ENCODE results near the gene KCNQ1.
"Not testable (repeated sequence)": the region's sequence is repeated elsewhere in the genome, so short reads cannot be mapped to it uniquely, and the experiment has no call there.

Gene KCNQ1

DNA sequence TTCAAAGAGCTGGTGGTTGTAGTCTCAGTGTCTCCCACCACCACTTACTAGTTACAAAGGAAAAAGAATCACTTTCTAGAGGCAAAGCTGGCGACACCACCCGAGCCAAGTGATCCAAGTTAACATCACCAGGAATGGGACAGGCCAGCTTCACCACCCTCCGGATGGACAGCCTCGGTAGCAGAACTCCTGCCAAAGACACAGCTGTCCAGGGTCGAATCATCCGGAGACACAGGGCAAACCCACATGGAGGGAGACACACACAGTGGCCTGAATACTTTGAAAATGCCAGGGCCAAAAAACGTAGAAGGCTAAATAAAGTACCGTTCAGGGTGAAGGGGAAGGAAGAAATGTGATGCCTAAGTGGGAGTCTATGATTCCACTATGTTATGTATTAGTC is 33.1 kb downstream of the KCNQ1 start:
- DNase-seq: no peak

DNA sequence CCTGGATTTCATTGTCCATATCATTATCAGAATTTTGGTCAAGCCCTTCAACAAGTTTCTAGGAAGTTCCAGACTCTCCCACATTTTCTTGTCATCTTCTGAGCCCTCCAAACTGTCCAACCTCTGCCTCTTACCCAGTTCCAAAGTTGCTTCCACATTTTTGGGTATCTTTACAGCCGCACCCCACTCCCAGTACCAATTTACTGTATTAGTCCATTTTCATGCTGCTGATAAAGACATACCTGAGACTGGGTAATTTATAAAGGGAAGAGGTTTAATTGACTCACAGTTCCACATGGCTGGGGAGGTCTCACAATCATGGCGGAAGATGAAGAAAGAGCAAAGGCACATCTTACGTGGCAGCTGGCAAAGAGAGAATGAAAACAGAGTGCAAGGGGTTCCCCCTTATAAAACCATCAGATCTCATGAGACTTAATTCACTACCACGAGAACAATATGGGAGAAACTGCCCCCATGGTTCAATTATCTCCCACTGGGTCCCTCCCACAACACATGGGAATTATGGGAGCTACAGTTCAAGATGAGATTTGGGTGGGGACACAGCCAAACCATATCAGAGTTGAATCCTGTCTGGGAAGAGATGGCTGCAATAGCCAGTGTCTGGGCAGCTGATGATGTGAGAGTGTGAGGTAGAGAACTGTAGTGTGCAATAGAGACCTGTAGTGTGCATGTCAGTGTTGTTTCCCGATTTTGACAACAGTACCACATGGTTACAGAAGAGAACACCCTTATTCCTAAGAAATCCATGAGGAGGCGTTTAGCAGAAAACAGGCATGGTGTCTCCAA is 35.5 kb downstream of the KCNQ1 start:
- not testable (repeated sequence) for DNase-seq

DNA sequence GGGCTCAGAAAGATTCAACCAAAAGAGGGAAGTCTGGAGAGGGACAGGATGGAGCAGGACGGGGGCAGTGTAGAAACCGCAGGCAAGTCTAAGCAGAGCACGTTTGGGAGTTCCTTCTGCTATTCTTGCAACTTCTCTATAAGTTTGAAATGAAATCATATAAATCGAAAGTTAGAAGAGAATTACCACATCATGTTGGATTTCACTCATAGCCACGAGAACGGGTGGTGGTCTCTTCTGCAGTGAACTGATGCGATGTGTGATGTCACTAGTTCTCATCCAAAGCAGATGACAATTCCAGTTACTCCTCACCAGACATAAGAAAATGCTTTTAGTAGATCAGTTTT is 36.0 kb downstream of the KCNQ1 start:
- DNase-seq: no peak

DNA sequence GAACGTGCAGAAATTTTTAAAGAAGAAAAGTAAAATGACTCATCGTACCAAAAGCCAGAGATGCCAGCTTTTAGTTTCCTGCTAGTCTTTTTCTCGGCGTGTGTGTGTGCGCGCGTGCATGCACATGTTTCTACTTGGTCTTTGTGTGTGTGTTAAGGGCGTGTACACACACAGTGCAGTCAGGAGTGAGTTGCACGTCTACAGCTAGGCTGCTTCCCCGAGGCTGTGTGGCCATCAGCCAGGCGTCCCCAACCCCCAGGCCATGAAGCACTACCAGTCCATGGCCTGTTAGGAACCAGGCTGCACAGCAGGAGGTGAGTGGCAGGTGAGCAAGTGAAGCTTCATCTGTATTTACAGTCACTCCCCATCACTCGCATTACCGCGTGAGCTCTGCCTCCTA is 36.4 kb downstream of the KCNQ1 start:
- DNase-seq: peak; percentile 90

DNA sequence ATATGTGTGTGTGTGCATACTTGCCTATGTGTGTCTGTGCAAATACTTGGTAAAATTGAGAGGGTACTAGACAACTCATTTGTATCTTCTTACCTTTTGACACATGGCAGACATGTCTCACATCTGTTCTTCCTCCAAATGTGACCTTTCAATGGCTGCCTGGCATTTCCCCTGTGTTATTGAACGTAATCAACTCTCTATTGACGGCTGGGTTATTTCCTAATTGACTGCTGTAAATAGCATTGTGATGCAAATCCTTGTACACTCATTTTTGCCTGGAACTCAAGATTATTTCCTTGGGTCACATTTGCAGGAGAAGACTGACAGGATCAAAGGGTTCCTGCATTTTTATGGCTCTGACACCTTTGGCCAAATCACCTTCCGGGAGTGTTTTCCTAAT is 37.4 kb downstream of the KCNQ1 start:
- DNase-seq: no peak

DNA sequence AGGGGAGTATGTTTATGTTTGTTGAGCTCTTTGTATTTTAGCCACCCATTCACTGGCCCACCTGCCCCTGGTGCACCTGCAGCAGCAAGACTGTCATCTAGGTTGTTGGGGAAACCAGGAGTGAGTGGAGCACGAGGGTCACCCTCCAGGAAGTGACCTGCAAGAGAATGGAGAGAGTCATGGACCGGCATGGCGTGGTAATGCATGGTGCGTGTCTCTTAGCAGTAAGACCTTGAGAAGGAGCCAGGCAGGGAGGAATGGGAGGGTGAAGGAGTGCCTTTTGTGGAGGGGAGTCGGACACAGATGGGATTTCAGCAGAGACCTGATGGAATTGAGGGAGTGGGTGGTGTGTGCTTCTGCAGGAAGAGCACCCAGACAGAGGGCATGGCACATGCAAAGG is 37.9 kb downstream of the KCNQ1 start:
- DNase-seq: peak; percentile 94

DNA sequence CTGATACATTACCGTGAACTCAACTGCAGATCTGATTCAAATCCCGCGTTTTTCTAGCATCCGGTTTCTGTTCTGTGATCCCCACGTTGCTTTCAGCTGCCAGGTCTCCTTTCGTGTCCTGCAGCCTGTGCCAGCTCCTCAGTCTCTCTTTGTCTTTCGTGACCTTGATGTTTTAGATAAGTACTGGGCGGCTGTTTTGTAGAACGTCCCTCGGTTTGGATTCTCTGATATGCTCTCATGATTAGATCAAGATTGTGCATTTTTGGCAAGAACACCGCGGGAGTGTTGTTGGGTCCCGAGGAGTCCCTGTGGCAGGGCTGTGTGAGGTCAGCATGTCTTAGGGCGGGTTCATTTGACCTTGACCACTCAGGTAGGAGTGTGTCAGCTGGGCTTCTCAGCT is 38.6 kb downstream of the KCNQ1 start:
- peak; percentile 68 for DNase-seq

DNA sequence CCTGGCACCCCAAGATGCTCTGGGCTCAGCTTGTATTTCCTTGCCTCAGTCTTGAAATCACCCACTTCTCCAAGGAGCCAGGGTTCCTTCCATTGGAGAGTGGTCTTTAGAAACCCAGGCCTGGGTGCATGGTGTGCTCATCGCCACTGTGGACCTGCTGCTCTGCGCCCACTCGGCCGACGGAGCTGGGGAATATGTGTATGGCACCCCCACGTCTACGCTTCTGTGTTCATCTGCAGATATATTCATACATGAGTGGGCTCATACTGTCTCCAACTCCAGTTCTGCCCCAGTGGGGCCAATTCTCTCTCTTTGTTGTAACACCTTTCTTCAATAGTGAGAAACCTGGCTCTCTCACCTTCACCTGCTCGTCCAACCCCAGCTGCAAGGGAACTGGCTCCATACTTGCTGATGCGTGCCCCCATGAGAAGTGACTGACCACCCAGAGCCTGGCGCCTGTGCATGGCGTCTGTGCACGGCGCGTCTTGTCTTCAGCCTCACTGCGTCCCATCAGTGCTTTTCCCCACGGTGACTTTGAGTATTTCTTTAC is 39.8 kb downstream of the KCNQ1 start:
- DNase-seq: no peak

DNA sequence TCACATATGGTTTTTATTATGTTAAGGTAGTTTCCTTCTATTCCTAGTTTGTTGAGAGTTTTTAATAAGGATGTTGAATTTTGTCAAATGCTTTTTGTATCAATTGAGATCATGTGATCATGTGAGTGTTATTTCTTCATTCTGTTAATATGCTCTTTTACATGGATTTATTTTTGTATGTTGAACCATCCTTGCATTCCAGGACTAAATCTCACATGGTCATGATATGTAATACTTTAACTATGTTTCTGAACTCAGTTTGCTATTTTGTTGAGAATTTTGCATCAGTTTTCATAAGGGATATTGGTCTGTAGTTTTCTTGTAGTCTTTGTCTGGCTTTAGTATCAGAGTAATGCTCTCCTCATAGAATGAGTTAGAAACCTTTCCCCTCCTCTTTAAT is 43.2 kb downstream of the KCNQ1 start:
- DNase-seq: no peak

DNA sequence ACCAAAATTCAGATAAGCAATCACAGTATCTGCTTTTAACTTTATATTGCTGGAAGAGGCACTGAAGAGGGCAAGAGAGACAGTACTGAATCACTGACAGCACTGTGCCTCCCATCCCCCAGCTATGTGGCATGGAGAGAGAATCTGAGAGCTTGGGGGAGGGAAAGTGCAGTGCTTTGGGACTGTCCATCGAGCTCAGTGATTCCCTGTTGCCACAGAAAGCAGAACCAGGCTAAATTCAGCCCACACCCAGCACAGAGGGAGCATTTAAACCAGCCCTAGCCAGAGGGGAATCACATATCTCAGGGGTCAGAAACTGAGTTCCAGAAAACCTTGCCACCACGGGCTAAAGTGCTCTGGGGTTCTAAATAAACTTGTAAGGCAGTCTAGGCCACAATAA is 44.3 kb downstream of the KCNQ1 start:
- DNase-seq: no peak

DNA sequence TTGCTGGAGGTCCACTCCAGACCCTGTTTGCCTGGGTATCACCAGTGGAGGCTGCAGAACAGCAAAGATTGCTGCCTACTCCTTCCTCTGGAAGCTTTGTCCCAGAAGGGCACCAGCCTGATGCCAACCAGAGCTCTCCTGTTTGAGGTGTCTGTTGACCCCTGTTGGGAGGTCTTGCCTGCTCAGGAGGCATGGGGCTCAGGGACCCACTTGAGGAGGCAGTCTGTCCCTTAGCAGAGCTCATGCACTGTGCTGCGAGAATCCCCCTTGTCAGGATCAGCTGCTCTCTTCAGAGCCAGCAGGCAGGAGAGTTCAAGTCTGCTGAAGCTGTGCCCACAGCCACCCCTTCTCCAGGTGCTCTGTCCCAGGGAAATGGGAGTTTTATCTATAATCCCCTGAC is 53.1 kb downstream of the KCNQ1 start:
- not testable (repeated sequence) for DNase-seq

DNA sequence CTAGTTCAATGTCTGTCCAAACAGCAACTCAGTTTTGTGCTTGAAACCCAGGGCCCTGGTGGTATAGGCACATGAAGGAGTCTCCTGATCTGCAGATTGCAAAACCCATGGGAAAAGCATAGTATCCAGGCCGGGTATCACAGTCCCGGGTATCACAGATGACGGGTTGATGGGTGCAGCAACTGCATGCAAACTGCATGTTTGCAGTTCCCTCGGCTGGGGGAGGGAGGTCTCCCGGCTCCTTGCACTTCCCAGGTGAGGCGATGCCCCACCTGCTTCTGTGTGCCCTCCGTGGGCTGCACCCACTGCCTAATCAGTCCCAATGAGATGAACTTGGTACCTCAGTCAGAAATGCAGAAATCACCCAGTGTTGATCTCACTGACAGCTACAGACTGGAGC is 53.9 kb downstream of the KCNQ1 start:
- DNase-seq: no peak

DNA sequence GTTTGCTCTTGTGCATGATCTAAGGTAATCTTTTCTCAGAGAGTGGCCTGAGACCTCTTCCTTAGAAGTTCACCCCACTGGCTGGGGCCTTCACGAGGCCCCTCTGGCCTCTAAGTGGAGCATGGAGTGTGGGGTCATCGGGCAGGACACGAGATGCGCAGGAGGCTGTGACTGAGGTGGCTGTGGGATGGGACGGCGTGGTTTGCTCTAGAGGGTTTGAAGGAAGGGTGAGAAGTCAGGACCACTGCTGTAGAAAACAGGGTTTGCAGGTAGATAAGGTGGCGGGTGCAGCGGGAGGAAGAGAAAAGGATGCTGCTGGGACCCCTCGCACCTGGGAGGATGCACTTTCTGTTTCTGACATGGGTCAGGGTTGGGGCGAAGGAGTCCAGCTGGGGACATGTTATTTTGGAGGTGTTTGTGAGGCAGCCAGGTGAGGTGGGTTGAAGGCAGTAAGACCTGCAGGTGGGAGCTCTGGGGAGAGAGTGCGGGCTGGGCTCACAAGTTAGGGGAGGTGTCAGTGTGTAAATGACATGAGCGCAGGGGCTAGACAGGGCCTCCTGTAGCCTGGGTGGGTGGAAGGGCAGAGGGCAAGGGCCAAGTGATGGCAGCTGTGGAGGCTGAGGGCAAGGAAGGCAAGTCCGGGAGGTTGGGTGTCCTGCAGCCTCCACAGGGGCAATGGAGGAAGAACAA is 62.5 kb downstream of the KCNQ1 start:
- DNase-seq: no peak

DNA sequence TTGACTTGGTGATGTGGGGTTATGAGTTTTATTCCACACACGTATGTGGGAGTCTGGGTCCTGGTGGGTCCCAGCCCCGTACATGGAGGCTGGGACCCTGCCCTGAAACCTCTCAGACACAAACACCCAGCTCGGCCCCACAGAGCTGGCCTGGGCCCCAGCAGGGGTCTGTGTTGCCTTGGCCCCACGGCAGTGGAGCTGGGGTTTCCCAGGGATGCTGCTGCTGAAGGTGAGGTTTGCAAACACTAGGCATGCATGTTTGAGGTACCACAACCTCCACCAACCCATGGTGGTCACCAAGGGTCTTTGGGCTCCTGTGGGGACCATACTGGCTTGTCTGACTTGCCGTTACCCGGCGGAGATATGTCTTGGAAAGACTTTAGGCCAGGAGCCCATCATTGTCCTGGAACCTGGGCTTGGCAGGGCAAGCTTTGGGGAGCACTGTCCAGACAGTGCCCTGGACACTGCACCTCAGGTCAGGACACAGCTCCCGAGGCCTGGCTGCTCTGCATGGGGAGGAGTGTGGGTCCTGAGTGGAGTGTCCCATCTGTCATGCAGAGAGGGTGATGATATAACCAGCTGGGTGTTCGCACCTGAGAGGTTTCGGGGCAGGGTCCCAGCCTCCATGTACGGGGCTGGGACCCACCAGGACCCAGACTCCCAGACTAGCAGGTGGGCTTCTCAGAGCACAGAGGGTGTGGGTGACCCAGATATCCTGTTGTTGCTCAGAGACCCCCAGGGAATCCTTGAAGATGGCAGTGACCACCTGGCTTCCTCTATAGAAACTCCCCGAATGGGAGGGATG is 63.3 kb downstream of the KCNQ1 start:
- DNase-seq: no peak

DNA sequence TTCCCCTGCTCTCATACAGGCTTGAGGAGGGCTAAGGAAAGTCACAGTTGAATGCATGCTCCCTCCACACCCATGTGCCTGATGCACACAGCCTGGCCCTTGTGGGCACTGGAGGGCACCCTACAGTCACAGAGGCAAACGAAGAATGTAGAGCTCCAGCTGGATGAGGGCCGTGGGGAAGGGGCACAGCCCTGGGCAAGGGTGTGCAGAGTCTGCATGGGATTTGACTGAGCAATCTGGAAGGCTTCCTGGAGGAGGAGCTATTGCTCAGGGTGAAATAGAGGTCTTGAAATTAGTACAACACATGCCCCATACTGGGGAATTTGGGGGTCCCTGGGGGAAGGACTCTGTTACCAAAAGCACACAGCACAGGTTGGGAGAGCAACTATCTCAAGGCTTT is 64.0 kb downstream of the KCNQ1 start:
- DNase-seq: no peak

DNA sequence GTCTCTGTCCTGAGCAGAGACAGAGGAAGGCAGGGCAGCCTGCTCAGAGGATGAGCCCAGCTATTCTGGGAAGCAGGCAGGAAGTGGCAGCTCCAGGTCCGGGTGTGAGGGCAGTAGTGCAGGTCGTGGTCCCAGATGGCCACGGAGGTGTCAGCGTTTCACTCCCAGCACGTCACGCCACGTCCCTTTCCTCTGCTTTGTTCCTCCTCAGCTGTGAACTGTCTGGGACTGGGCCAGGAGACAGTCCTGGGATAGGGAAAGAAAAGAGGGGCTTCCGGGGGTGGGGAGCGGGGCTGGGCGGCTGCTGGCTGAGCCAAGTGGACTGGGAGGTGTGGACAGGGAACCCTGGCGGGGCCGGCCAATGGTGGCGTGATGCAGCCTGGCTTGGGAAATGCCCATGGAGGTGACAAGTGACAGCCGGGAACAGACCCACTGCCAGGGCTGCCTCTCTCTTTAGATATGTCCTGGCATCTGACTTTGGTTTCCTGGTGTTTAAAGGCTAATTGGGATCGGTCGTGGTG is 64.7 kb downstream of the KCNQ1 start:
- DNase-seq: no peak

DNA sequence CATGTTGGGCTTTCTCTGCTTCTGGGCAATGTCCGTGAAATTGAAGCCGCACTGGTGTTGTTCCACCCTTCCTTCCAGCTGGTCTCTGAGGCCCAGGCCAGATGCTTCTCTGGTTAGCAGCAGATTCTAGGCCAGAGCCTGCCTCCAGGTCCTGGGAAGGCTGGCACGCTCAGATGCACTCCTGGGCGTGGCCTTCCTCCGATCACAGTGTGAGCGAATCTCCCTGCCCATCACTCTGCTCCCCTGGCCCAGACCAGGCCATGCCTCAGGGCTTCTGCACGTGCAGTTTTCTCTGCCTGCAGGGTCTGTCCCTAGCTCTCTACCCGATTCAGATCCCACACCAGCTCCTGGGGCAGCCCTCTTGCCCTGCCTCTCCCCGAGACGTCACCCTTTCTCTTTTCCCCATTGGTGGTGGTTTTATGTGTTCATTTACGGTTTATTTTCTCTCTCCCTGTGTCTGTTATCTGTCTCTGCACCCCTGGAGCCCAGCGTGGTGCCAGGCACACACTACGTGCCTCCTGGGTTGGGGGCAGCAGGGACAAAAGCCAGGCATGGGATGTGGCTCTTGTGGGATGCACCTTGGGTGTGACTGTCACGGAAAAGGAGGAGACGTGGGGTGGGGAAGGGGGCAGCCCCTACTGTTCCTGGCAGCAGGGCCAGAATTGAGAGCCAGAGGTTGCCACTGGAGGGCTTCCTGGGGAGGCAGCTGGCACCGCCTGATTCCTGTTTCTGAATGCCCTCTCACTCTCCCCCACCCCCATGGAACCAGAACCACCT is 66.0 kb downstream of the KCNQ1 start:
- DNase-seq: peak; percentile 45

DNA sequence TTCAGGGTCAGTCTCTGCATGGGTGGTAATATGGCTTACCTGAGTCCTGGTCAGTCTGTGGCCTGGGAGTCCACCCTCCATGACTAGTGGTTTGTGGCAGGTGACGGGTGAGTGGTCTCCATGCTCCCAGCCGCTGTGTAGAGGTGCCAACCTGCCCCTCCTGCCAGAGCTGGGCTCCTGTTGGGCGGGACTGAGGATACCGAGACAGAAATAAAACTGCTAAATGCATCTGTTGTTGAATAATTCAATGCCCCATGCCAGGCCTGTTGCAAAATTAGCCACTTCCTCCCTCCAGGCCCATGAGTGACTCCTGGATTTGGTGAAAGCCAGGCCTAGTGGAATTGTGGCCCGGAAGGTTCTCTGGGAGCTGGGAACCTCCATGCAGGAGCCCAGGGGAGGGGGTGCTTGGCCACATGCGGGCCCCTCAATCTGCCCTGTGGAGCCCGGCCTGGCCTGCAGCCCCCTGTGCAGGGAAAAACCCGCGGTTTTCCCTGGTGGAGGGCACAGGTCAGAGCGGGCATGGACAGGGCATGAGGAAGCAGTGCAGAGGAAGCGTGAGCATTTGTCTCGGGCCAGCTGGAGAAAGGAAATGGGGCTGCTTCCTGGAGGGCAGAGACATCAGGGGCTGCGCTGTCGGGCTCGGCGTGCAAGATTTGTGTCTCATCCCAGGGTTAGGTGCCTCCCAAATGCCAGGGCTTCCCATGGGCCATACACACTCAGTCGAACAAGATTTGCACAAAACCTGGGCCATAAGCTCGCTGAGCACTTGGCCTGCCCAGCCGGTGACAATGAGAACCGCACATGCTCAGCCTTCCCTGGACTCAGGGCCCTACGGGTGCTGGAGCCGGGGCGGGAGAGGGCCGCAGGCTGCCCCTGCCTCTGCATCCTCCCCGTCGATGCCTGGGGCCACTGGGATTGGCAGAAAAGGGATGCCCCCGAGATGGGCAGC is 66.9 kb downstream of the KCNQ1 start:
- DNase-seq: no peak

DNA sequence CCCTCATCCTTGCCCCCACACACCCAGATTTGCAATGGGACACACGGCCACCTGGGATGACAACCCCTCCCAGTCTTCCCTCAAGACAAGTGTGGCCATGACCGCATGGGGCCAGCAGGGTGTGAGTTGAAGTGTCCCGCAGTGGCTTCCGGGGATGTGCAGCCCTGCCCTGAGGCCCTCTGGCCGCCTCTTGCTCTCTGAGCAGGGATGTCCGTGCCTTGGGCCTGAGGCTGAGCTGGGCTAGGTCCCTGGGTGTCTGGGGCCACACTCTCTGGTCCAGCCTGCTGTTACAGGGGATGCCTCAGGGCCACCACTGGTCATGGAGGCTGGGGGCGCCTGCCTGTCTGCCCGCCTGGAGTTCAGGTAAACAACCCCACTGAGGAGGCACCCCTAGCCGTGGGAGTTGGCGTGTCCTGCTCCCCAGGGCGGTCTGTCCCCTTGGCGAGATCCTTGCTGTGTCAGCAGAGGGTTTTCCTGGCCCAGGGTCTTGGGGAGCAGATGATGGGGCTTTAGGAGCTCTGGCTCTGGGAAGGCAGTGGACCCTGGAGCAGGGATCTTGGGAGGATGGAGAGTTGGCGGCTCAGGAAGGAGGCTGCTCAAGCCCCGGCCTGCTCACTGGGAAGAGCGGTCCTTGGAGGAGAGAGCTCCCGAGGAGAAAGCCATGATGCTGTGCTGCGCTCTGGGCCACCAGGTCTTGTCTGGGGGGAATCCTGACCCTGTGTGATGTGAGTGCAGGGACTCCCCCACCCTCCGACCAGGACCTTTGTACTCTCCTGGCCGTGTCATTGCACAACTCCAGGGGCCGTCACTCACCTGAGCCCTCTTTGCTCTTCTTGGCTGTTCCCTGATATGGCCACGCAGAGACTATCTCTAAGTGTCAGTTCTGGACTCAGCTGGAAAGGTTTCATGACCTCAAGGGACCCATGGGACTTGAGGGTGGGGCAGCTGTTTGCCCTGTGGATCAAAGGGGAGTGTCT is 67.9 kb downstream of the KCNQ1 start:
- no peak for DNase-seq

DNA sequence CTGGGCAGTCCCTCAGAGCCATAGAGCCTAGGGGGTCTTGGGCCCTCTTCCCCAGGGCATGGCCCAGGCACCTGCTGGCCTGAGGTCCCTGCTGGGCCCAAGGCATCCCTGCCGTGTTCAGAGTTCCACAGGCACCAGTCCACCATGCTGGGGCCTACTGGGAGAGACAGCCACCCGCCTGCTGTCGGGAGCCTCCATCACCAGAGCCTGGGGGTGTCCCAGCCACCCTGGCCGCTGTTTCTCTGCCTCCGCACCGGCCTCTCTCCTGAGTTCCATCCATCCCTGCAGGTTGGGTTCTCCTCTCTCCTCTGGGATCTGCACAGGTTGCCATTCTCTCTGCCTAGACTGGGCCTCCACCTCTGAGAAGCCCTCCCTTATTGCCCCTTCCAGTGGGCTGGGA is 68.6 kb downstream of the KCNQ1 start:
- no peak for DNase-seq
